ENCODE measurements around the gene EIF1AX.

- no peak for TF ChIP-seq MEF2A (IDR thresholded peaks at IDR 0.05; ENCODE audit: borderline replicate concordance, low read depth)
- TF ChIP-seq ZBTB33 (IDR thresholded peaks at IDR 0.05; ENCODE audit: borderline replicate concordance, low read depth): no peak
- TF ChIP-seq FOXJ3 (CRISPR knock-in tag; IDR thresholded peaks at IDR 0.05): no peak
- TF ChIP-seq, protein P1, sequence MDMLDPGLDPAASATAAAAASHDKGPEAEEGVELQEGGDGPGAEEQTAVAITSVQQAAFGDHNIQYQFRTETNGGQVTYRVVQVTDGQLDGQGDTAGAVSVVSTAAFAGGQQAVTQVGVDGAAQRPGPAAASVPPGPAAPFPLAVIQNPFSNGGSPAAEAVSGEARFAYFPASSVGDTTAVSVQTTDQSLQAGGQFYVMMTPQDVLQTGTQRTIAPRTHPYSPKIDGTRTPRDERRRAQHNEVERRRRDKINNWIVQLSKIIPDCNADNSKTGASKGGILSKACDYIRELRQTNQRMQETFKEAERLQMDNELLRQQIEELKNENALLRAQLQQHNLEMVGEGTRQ (IDR thresholded peaks at IDR 0.05; ENCODE audit: borderline replicate concordance, low read depth, low read length): no peak
- TF ChIP-seq CTCF (IDR thresholded peaks at IDR 0.05): no peak
- TF ChIP-seq REST (IDR thresholded peaks at IDR 0.05; ENCODE audit: low read depth, low read length): no peak
- no peak for TF ChIP-seq YY1 (IDR thresholded peaks at IDR 0.05; ENCODE audit: low read depth)
- TF ChIP-seq MAX (IDR thresholded peaks at IDR 0.05; ENCODE audit: low read depth): no peak
- TF ChIP-seq POLR2AphosphoS5 (IDR thresholded peaks at IDR 0.05; ENCODE audit: low read depth, low read length): no peak
- no peak for TF ChIP-seq EZH2phosphoT487 (IDR thresholded peaks at IDR 0.05; ENCODE audit: borderline replicate concordance, low read depth)
- no peak for TF ChIP-seq SIN3A (IDR thresholded peaks at IDR 0.05; ENCODE audit: borderline replicate concordance, low read depth, low read length)
These were observed 1.5 kb upstream of the EIF1AX start for GRCh38 chrX:20143111-20143510.
